CD14-positive monocyte (primary cell): Measurements from ENCODE around the gene ZNF423. TPM values are rescaled to one million over a fixed set of nuclear protein-coding genes. Genes with fewer than 3 reads are reported as not detected.

Source experiments
- DNase-seq, 3 donors: peaks; one replicate each; pipeline ENCODE4 v3.0.0-alpha.2; 2011 to 2022
- H2AFZ ChIP-seq: 2 replicates; pipeline ENCODE4 v1.6.0; 2012; ENCODE audit warnings: mild to moderate bottlenecking, low read depth, low read length, inconsistent platforms; ENCODE audit not compliant: insufficient read depth, poor library complexity, severe bottlenecking
- H3K27ac ChIP-seq, 2 donors: 1 replicate in 1 of 2; 2 replicates in 1 of 2; pipeline ENCODE4 v1.5.1; 2012 to 2013; ENCODE audit warnings: low read length in 2 of 2, control low read depth in 1 of 2, inconsistent platforms in 1 of 2, low read depth in 1 of 2, mild to moderate bottlenecking in 1 of 2
- H3K27me3 ChIP-seq, 2 donors: one replicate each; pipeline versions ENCODE4 v1.6.0 to v1.6.1; 2011 to 2013; ENCODE audit warnings: low read length in 2 of 2; ENCODE audit not compliant: control insufficient read depth in 2 of 2, insufficient read depth in 2 of 2
- H3K36me3 ChIP-seq, 2 donors: replicated peaks in 1 of 2; 1 replicate in 1 of 2; 2 replicates in 1 of 2; pipeline versions ENCODE4 v1.5.1 to v1.6.1; 2012 to 2013; ENCODE audit warnings: low read length in 2 of 2, control low read depth in 1 of 2, inconsistent platforms in 1 of 2, mild to moderate bottlenecking in 1 of 2; ENCODE audit not compliant: insufficient read depth in 2 of 2, control insufficient read depth in 1 of 2
- H3K4me1 ChIP-seq, 2 donors: 1 replicate in 1 of 2; 2 replicates in 1 of 2; pipeline versions ENCODE4 v1.5.1 to v1.6.1; 2012 to 2013; ENCODE audit warnings: low read length in 2 of 2, control low read depth in 1 of 2, inconsistent platforms in 1 of 2, mild to moderate bottlenecking in 1 of 2, moderate library complexity in 1 of 2; ENCODE audit not compliant: insufficient read depth in 2 of 2, control insufficient read depth in 1 of 2
- H3K4me2 ChIP-seq: replicated peaks from 2 replicates; pipeline ENCODE3; 2012; ENCODE audit warnings: low read length, moderate library complexity, mild to moderate bottlenecking; ENCODE audit not compliant: poor library complexity, severe bottlenecking; ENCODE audit errors: extremely low read depth
- H3K4me3 ChIP-seq, 3 experiments: fragments of 200-600 bp in 1 of 3; sonication (generic) in 1 of 3; replicated peaks in 1 of 3; 1 replicate in 2 of 3; 2 replicates in 1 of 3; pipeline ENCODE4 v1.5.1; 2011 to 2013; ENCODE audit warnings: low read length in 3 of 3, mild to moderate bottlenecking in 3 of 3, control low read depth in 2 of 3, low read depth in 2 of 3, inconsistent platforms in 1 of 3, moderate library complexity in 1 of 3
- H3K79me2 ChIP-seq: 2 replicates; pipeline ENCODE4 v1.6.0; 2012; ENCODE audit warnings: mild to moderate bottlenecking, control low read depth, inconsistent platforms, low read length, moderate library complexity; ENCODE audit not compliant: insufficient read depth
- H3K9ac ChIP-seq: 2 replicates; pipeline ENCODE4 v1.6.0; 2017; ENCODE audit warnings: low read length, mild to moderate bottlenecking; ENCODE audit not compliant: insufficient read depth, poor library complexity, severe bottlenecking
- H3K9me3 ChIP-seq, 2 donors: replicated peaks in 1 of 2; 1 replicate in 1 of 2; 2 replicates in 1 of 2; pipeline versions ENCODE4 v1.5.1 to v1.6.1; 2012 to 2013; ENCODE audit warnings: low read length in 2 of 2, control low read depth in 1 of 2; ENCODE audit not compliant: control insufficient read depth in 1 of 2, insufficient read depth in 1 of 2
- H4K20me1 ChIP-seq: 2 replicates; pipeline ENCODE4 v1.6.0; 2012; ENCODE audit warnings: mild to moderate bottlenecking, low read length, control low read depth, moderate library complexity; ENCODE audit not compliant: insufficient read depth
- H3K27ac Mint-ChIP-seq, 7 donors: one replicate each; pipeline ENCODE4 v1.8.0; 2020; ENCODE audit warnings: mild to moderate bottlenecking in 7 of 7, mixed read lengths in 7 of 7, moderate library complexity in 6 of 7, inconsistent platforms in 2 of 7
- H3K27me3 Mint-ChIP-seq, 3 donors: one replicate each; pipeline ENCODE4 v1.8.0; 2021 to 2022; ENCODE audit warnings: low read depth in 3 of 3, mild to moderate bottlenecking in 3 of 3, mixed read lengths in 3 of 3, moderate library complexity in 3 of 3, inconsistent platforms in 1 of 3
- H3K36me3 Mint-ChIP-seq, 2 donors: one replicate each; pipeline ENCODE4 v1.8.0; 2020; ENCODE audit warnings: mixed read lengths in 2 of 2, inconsistent platforms in 1 of 2, mild to moderate bottlenecking in 1 of 2
- H3K4me1 Mint-ChIP-seq: one replicate; pipeline ENCODE4 v1.8.0; 2020; ENCODE audit warnings: mild to moderate bottlenecking, mixed read lengths
- H3K4me3 Mint-ChIP-seq, 2 donors: one replicate each; pipeline ENCODE4 v1.8.0; 2020; ENCODE audit warnings: mild to moderate bottlenecking in 2 of 2, mixed read lengths in 2 of 2, moderate library complexity in 1 of 2
- H3K9me3 Mint-ChIP-seq, 7 donors: one replicate each; pipeline ENCODE4 v1.8.0; 2020 to 2022; ENCODE audit warnings: mixed read lengths in 7 of 7, mild to moderate bottlenecking in 6 of 7, moderate library complexity in 6 of 7, inconsistent platforms in 2 of 7
- CTCF ChIP-seq: fragments of 200-600 bp; IDR thresholded peaks from one replicate; pipeline ENCODE4 v1.8.0; 2022; ENCODE audit warnings: antibody characterized with exemption, mild to moderate bottlenecking
- WGBS: methylation state at CpG from one replicate; pipeline ENCODE4 v1.1.5; 2013; ENCODE audit warnings: missing lambda C conversion rate; ENCODE audit not compliant: insufficient coverage; 5-methylcytosine and 5-hydroxymethylcytosine counted together
- intact Hi-C, 2 donors: fragments of 100-400 bp; cut with micrococcal nuclease; formaldehyde crosslinking; loops; one replicate each; pipeline versions ENCODE4 v1.15.0 to v1.15.1; 2023
- polyA plus RNA-seq, 3 donors: library from polyadenylated mRNA; depleted of rRNA in 1 of 3; unstranded in 2 of 3; stranded (reverse) in 1 of 3; fragments of 300-500 nt in 2 of 3; fragments of >200 nt in 1 of 3; fragmentation: Illumina TruSeq in 2 of 3; gene quantifications; 1 replicate in 2 of 3; 2 replicates in 1 of 3; pipeline ENCODE4 v1.2.3, GENCODE V29; 2012 to 2021

Gene ZNF423
- polyA plus RNA-seq, 3 donors = not detected

DNA sequence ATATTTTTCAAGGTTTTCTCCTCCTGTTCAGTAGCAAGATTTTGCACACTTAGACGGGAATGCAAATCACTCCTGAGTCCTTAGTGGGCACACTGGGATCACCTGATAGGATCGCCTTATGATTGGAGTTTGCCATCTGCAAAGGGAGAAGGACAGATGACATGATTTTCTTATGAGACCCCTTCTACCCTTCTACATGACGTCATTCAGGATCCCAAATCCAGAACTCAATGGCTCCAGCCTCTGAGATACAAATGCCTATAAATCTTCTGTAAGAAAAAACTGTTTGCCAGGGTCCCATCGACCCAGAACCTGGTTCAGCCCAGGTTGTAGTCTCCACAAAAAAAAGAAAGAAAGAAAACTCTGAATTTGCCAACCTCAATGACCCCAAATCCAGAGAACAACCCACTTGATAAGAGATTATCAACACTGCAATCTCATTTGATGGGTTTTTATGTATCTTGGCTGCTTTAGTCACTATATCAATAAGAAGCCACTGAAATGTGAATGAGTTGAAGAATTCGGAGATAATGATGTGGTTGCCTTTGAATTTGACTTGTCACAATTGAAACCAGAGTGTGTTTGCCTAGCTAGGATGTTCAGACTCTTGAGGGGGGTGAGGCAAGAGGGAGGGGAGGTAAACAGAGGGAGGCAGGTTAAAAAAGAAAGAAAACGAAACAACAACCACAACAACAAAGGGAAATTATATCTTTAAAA is 6.7 kb downstream of the ZNF423 start:
- Histone ChIP-seq H3K4me3 (no peak overlapping the region), H2AFZ (no peak overlapping the region), H3K9ac (no peak overlapping the region), H3K9me3 (no peaks in the 10 kb centered on the region), H3K36me3 (no peaks in the 10 kb centered on the region), H4K20me1 (no peaks in the 10 kb centered on the region), H3K79me2 (no peaks in the 10 kb centered on the region), H3K27me3 (peaks cover 11 to 32% of the 10 kb centered on the region in 2 donors), H3K4me2 (no peak overlapping the region), H3K27ac (no peak overlapping the region), H3K4me1 (peaks cover 0 to under 1% of the 10 kb centered on the region in 2 donors)
- peaks cover 0 to 6% (median 0%) of the 10 kb centered on the region in 7 donors for H3K9me3 Mint-ChIP-seq
- WGBS = no CpG with 5 or more reads among the region's 6 CpGs
- no peak overlapping the region for H3K4me3 Mint-ChIP-seq
- no peak overlapping the region for H3K27ac Mint-ChIP-seq
- intact Hi-C loops = no loop called here
- H3K4me1 Mint-ChIP-seq = peaks cover 3% of the 10 kb centered on the region
- H3K27me3 Mint-ChIP-seq = peaks cover 25 to 51% (median 40%) of the 10 kb centered on the region in 3 donors
- no peaks in the 10 kb centered on the region for H3K36me3 Mint-ChIP-seq
- no peak for DNase-seq
- TF ChIP-seq CTCF = no peak

GRCh38 chr16:49848530-49848929 is 7.4 kb downstream of the ZNF423 start:
- H2AFZ ChIP-seq = no peak overlapping the region
- H3K27me3 ChIP-seq = peaks cover 4 to 25% of the 10 kb centered on the region in 2 donors
- WGBS = 91% methylated on average over 8 of the region's 8 CpGs
- Mint-ChIP-seq H3K4me1 (no peaks in the 10 kb centered on the region), H3K9me3 (peaks cover 0 to 3% (median 0%) of the 10 kb centered on the region in 7 donors), H3K4me3 (no peak overlapping the region), H3K36me3 (no peaks in the 10 kb centered on the region), H3K27me3 (peaks cover 20 to 47% (median 34%) of the 10 kb centered on the region in 3 donors), H3K27ac (peak overlapping the region in 1 of 7 donors; percentile 8)
- TF ChIP-seq CTCF = no peak
- DNase-seq = no peak
- no peaks in the 10 kb centered on the region for H4K20me1 ChIP-seq
- H3K9me3 ChIP-seq = no peaks in the 10 kb centered on the region
- H3K36me3 ChIP-seq = no peaks in the 10 kb centered on the region
- no peaks in the 10 kb centered on the region for H3K4me1 ChIP-seq
- intact Hi-C loops = no loop called here
- H3K27ac ChIP-seq = no peak overlapping the region
- no peak overlapping the region for H3K4me2 ChIP-seq
- H3K9ac ChIP-seq = no peak overlapping the region
- H3K4me3 ChIP-seq = no peak overlapping the region
- no peaks in the 10 kb centered on the region for H3K79me2 ChIP-seq
